ENCODE measurements around the gene ARL8B.
A peak's percentile ranks its signal among the peaks of the same experiment; 100 is the strongest.
"Not testable (repeated sequence)": the region's sequence is repeated elsewhere in the genome, so short reads cannot be mapped to it uniquely, and the experiment has no call there.

Gene ARL8B

DNA sequence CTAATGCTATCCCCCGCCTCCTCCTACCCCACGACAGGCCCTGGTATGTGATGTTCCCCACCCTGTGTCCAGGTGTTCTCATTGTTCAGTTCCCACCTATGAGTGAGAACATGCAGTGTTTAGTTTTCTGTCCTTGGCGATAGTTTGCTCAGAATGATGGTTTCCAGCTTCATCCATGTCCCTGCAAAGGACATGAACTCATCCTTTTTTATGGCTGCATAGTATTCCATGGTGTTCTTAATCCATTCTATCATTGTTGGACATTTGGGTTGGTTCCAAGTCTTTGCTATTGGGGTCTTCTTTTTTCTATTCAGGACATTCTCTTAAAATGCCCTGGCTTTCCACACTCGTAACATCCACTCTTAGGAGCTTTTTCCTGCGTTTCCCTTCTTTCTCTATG, 25.1 kb downstream of the ARL8B start:
- DNase-seq = not testable (repeated sequence)

DNA sequence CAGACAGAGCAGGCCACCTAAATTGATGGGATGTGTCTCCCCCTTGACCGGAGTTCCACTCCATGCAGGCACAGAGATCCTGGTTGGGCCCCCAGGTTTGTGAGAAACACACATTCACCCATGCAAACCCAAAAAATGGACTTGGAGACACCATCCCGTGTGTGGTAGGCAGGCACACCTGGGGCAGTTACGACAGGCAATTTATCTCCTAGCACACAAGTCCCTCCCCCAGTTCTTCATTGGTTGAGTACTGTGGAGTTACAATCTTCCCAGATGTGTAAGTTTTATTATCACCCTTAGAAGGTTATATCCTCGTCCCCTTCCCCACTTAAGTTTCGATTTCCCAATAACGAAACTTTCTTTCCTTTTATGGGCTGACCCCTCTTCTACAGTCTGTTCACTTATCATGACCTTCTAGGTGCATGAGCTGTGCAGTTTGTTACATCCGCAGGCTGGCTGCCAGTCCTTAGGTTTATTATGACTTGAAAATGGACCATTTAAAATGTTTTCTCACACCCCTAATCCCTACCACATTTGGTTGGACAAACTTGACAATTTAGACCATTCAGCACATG, 27.3 kb downstream of the ARL8B start:
- DNase-seq = no peak

DNA sequence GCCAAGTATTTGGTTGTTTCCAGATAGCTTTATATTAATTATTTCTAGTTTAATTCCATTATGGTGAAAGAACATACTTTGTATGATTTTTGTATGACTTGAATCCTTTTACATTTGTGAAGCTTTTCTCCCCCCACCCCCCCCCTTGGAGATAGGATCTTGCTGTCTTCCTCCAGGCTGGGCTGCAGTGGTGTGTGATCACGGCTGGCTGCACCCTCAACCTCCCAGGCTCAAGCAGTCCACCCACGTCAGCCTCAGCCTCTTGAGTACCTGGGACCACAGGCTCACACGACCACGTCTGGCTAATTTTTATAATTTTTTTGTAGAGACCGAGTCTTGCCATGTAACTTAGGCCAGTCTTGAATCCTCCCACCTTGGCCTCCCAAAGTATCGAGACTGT, 29.5 kb downstream of the ARL8B start:
- no peak for DNase-seq

DNA sequence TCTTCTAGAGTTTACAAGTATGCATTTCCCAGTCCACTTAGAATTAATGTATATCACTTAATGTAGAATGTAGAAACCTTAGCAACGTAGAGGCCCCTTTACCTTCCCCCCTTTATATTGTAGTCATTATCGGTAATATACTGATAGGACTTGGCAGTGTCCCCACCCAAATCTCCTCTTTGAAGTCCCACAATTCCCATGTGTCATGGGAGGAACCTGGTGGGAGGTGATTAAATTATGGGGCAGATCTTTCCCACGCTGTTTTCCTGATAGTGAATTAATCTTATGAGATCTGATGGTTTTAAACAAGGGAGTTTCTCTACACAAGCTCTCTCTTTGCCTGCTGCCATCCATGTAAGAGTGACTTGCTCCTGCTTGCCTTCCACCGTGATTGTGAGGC, 31.0 kb downstream of the ARL8B start:
- no peak for DNase-seq

DNA sequence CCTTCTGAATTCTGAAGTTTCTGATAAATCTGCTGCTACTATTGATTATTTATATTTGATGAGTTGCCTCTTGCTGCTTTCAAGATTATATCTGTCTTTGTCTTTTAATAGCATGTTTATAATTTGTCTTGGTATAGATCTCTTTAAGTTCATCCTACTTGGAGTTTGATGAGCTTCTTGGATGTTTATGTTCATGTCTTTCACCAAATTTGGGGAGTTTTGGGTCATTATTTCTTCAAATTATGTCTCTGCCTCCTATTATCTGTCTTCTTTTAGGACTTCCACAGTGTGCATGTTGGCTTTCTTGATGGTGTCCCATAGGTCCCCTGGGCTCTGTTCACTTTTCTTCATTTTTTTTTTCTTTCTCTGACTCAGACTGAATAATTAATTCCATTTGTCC, 33.1 kb downstream of the ARL8B start:
- no peak for DNase-seq

DNA sequence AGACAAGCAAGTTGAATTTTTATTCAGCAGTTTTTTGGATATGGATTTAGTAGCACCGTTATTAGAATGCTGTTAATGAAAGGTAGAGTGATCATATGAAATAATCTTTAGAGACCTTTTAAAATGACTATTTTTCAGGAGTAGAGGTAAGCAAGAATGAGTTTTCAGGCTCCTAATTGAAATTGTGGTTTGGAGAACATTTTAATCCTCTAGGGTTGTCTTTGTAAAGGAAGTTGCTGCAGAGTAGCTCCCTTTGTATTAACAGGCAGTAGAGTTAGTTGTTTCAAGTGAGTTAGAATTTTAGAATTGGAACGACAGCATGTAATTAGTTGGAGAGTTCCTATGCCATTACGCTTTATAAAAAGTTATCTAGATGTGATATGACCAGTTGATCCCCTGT, 38.2 kb downstream of the ARL8B start:
- DNase-seq = no peak

DNA sequence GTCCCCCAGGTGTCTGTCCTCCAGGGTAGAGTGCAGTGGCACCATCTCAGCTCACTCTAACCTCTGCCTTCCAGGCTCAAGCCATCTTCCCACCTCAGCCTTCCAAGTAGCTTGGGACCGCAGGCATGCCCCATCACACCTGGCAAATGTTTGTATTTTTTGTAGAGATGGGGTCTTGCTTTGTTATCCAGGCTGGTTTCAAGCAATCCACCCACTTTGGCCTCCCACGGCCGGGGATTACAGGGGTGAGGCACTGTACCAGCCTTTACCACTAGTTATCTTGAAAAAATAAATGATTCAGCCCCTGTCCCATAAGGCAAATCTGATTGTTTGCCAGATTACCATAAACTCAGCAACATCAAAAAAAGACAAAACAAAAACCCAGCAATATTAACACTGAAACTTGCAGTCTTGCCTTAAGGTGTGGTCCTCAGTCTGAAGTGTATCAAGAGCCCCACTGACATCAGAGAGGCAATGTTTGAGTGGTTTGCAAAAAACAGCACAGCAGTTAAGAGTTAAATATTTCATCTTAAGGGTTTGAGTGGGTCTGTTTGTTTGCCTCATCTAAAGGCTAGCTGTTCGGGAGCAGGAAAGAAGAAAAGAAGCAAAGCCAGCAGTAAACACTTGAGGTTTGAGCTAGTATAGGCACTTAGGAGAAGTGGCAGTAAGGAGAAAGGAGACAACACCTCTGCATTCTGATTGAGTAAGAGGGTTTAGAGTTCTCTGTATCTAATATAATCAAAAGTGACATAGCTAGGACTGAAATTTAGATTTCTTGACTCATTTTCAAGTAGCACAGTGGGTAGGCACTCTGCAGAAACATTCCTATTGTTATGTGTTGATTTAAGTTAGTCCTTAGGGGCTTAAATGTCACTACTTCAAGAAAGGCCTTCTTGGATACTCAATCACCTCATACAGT, 39.1 kb downstream of the ARL8B start:
- no peak for DNase-seq

DNA sequence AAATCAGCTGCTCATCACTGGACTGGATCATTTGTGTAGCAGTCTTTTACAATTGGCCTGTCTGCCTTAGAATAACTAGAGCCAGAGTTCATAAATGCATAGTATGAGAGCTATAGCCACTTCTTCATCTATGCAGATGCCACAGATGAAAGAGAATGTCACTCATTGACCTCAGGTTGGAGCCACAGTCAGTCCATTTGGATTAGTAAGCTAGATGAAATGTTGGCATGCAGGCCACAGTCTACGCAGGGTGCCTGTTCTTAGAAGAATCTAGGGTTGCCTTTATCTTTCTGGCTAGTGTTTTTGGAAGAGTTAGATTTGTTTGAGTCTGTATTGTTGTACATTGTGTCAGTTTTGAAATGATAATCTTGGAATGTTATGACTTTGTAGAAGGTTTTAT, 40.0 kb downstream of the ARL8B start:
- DNase-seq = no peak

DNA sequence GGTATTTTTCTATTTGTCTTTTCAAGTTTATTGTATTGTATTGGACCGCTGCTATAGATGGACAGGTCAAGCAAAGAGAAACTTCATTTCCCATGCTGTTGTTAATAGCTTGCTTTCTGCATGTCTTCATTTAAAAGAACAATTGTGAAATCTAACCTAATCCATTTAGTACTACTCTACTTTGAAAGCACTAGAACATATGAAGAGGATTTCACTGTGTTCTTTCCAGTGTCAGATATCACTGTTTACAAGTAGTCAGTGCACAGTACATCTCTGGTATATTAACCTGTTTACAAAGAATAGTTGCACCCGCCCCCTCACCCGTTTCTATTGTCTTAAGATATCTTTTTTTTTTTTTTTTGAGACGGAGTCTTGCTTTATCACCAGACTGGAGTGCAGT, 43.6 kb downstream of the ARL8B start:
- DNase-seq = no peak

DNA sequence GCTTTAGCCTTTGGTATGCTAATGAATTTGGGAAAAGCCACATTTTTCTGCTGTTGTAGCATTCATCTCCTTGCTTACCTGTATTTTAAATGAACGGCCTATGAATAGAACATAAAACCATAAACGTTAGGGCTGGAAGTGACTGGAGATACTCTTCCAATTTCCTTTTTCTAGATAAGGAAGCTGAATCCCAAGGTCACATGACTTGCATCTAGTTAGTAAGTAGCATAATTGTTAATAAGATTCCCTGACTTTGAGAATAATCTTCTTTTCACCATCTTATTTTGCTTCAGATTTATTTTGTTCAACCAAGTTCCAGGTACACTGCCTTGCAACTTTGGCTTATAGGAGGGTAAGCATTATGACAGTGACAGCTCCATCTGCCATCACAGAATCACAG, 44.8 kb downstream of the ARL8B start:
- no peak for DNase-seq

DNA sequence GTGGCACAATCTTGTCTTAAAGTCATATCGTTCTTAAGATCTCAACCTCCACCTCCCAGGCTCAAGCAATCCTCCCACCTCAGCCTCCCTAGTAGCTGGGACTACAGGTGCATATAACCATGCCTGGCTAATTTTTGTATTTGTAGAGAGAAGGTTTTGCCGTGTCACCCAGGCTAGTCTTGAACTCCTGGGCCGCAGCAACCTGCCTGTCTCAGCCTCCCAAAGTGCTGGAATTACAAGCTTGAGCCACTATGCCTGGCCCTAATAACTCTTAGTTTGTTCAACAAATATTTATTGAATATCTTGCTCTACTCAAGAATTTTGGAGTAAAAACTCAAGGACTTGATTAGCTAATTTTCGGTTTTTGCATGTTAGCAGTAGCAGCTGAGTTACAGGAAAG, 46.0 kb downstream of the ARL8B start:
- no peak for DNase-seq

DNA sequence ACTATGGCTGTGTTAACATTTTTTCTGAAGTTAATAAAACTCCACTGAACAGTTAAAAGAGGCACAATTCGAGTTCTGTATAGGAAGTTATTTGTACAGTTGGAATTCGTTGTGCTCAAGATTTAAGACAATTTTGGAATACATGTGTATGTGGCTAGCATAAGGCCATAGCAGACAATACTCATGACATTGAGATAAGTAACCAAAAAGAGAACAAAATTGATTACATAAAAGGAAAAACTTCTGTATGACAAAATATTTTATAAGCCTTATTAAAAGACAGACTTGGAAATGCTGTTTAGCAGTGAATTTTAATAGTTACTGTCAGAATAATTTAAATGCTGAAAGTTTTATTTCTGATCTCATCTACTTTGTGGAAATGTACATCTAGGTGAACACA, 47.7 kb downstream of the ARL8B start:
- no peak for DNase-seq

DNA sequence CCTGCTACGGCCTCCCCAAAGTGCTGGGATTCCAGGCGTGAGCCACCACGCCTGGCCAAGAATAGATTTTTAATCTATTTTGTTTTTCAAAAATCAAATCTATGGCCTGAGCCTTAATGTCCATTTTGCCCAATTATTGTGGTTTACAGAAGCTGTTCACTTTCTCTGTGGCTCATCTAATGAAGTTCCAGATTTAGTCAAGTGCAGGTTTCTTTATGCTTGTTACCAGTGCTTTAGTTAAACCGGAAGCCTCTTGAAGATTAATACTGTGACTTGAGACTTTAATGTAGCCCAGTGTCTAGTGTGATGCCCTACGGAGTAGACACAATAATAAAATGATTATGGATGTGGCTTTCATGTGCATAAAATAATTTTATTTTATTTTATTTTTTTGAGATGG, 48.9 kb downstream of the ARL8B start:
- no peak for DNase-seq

DNA sequence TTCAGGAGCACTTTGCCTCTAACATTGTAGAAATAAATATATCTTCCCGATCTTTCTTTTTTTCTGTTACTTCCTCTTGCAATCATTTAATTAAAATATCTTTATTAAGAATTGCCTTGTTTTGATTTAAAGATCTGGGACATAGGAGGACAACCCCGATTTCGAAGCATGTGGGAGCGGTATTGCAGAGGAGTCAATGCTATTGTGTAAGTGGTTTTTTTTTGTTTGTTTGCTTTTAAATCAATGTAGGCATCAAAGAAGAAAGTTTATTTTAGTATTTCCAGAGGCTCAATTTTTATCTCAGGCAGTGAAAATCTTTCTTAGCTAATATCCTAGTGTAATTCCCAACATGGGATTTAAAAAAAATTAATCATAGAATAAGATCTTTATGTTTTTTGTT, 49.9 kb downstream of the ARL8B start:
- DNase-seq = no peak

DNA sequence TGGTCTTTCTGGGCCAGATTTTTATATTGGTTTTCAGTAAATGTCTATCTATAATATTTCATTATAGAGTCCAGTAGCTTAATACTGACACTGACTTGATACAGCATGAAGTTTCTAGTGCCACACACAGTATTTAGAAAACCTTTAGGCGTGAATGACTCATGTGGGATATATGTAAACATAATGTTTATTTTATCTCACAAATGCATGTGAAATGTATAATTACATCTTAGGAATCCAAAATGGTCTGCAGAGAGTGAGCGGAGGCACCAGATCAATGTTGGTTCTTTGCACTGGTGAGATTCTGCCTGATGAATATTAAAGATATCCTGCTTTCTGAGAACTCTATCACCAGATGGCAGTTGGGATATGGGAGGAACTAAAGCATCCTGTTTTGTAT, 56.9 kb downstream of the ARL8B start:
- DNase-seq = not testable (repeated sequence)

DNA sequence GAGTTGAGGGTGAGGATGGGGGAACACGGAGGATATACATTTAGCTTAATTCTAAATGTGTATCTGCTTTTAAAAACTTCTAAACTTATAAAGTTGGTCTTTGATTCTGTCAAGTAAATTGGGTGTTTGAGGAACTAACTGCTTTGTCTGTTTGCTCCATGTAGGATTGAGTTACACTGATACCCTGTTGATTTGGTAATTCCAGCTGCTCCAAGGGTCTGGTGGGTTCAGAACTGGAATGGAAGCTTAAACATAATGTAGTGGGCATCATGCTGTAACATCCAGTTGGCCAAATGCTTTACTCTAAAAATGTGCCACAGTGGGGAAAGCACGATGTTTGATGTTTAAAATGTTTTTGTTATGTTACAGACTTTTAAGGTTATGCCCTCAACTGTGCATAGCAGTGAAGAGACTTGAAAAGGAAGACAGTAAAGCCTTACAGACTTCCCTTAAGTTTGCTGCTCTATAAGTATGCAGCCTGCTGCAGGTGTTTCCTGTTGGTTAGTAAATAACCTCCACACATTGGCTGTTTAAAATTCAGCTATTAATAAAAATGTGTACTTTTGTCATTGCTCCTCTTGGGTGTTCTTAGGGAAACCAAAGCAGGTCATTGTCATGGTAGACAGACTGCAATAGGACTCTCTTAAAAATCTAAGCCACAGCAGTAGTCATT, 59.5 kb downstream of the ARL8B start:
- no peak for DNase-seq

DNA sequence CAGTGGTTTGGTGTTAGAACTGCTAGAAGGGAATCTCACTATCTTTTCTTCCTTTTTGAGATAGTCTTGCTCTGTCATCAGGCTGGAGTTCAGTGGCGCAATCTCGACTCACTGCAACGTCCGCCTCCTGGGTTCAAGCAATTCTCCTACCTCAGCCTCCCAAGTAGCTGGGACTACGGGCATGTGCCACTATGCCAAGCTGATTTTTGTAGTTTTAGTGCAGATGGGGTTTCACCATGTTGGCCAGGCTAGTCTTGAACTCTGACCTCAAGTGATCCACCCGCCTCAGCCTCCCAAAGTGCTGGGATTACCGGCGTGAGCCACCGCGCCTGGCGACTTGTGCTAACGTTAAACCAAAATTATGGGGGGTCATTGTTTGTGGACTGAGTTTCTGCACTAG, 61.6 kb downstream of the ARL8B start:
- not testable (repeated sequence) for DNase-seq

DNA sequence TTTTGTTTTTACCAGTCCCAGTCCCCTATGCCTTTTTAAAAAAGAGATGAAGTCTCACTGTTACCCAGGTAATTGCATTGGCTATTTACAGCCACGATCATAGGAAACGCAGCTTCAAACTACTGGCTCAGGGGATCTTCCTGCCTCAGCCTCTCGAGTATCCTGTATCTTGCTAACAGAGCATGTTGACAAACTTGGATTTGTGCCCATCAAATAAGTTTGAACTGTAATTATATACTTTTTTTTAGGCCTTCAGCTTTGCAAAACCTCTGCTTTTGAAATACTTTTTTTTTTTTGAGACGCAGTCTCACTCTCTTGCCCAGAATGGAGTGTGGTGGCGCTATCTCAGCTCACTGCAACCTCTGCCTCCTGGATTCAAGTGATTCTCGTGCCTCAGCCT, 62.4 kb downstream of the ARL8B start:
- no peak for DNase-seq

DNA sequence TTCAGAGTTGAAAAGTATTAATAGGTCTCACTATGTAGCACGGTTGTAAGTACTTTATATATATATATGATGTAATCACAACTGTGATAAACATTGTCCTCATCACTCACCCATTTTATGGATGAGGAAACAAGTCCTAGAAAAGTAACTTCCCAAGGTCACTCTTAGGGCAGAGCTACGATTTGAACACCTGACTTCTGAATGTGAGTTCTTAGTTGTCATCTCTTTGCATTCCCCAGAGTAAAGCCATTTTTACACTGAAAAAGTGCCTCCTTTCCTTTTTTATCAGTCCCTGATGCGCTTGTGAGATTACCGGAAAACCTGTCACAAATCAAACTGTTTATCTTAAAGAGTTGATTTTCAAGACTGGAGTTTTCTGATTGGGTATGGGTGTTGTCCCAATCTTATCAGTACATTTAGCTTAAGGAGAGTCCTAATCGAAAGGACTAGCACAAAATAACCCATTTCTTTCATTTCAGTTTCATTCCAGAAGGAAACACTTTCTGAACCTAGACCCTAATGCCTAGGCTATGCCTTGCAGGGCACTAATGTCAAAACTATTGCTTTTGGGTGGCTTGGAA, 63.1 kb downstream of the ARL8B start:
- no peak for DNase-seq

DNA sequence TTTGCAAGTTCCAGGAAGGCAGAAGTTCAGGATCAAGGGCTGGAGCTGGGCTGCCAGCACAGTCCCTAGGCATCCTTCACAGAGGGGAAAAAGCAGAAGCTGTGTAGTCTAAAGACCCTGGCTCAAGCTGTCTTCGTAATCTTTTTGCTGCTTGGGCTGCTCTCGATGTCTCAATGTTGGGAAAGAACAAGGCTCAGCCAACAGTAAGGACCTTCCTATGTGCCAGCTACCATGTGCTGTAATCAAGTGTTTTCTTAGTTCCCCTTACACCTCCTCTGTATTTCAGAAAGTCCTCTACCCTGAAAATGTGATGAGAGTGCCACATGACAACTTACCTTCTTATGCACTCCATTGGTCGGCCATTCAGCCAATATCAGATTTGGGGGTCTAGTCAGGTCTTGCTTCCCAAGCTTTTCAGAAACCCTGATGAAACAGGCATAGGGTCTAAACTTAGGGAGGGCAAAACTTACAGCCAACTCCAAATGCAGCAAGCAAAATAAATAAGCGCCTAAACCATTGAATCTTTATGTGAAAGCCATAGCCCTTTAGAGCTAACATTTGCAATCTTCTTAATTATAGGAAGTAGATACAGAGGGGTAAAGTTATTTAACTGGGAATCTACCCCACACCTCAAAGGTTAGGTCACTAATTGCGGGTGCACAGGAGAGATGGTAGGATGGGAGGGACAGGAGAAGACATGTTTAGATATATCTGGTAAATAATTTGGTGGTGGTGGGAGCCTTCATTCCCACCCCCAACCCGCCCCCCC, 64.2 kb downstream of the ARL8B start:
- no peak for DNase-seq

DNA sequence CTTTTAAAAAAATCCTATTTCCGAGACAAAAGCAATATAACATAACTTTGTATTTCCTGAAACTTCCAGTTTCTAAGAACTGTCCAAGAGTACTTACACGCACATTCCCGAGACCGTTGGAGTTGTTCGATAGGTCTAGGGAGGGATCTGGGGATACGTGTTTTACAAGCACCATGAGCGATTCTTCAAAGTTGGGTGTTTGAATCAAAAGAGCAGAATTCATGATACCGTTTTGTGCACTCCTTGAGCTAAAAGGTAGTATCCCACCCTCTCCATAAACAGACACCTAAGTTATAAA, 64.7 kb downstream of the ARL8B start:
- DNase-seq = no peak

DNA sequence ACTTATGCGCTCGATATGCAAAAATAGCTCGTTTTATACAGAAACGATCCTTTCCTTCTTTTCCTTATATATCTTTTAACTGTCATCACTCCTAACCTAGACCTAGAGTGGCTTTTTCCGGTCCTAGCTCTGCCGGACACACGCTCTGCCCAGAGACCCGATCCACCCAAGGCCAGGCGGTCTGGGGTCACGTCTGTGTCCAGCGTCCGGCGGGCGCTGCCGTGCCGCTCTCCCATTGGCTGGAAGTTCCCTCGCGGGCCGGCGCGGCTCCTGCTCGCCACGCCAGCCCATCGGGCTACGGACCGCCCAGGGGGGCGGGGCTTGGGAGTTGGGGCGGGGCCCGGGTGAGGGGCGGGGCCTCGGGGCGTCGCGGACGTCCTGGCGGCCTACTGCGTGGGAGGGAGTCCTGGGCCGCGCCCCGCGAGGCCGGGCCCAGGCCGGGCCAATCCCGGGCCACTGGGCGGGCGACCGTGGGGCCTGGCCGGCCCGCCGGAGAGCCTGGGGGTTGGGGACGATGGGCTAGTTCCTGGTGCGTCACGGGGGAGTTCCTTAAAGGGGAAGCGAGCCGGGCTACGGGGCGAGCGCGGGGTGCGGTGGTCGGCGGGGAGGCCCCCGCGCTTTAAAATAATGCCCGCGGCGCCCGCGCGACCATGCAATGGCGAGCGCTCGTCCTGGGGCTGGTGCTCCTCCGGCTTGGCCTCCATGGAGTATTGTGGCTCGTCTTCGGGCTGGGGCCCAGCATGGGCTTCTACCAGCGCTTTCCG, 65.2 kb downstream of the ARL8B start, which contains the start of gene EDEM1:
Gene EDEM1 (plus strand): TSS at position 552 of the 764 bp plus-strand sequence. CDS start 99 bp downstream, at position 651.
- peak; percentile 98 for DNase-seq
